ENCODE results near the gene IRS4.

The IRS4 gene

GRCh38 chrX:108712886-108713285, 23.5 kb downstream of the IRS4 start:
- H3K4me2 ChIP-seq (ENCODE audit: low read length): no peak overlapping the region
- no peak overlapping the region for H3K4me3 ChIP-seq (ENCODE audit: low read depth, low read length, poor library complexity, severe bottlenecking)
- no peak overlapping the region for H3K27ac ChIP-seq (ENCODE audit: low read depth, low read length, poor library complexity, severe bottlenecking)
- H3F3A ChIP-seq (ENCODE audit: insufficient read depth, low read length): no peaks in the 10 kb centered on the region
- H3K27me3 ChIP-seq (ENCODE audit: insufficient read depth, low read length): no peaks in the 10 kb centered on the region
- H4K20me1 ChIP-seq (ENCODE audit: insufficient read depth, low read length): no peaks in the 10 kb centered on the region
- no peak overlapping the region for H3K9ac ChIP-seq (ENCODE audit: low read length)
- no peaks in the 10 kb centered on the region for H3K4me1 ChIP-seq (ENCODE audit: insufficient read depth, low read length, severe bottlenecking)
- H3K9me3 ChIP-seq (ENCODE audit: low read length): no peaks in the 10 kb centered on the region
- H3K79me2 ChIP-seq (ENCODE audit: insufficient read depth, low read length): no peaks in the 10 kb centered on the region
- TF ChIP-seq EZH2 (IDR thresholded peaks at IDR 0.05; ENCODE audit: borderline replicate concordance, low read length) (no peak), CTCF (IDR thresholded peaks at IDR 0.05; ENCODE audit: low read length) (no peak)
- H3K9me2 ChIP-seq (ENCODE audit: low read depth, low read length): no peaks in the 10 kb centered on the region
- H3K36me3 ChIP-seq (ENCODE audit: insufficient read depth, low read length): no peaks in the 10 kb centered on the region
- H2AFZ ChIP-seq (ENCODE audit: low read length): no peak overlapping the region

GRCh38 chrX:108704839-108705238, 31.5 kb downstream of the IRS4 start:
- Histone ChIP-seq H3K4me2 (ENCODE audit: low read length) (no peak overlapping the region), H3F3A (ENCODE audit: insufficient read depth, low read length) (no peaks in the 10 kb centered on the region), H3K79me2 (ENCODE audit: insufficient read depth, low read length) (no peaks in the 10 kb centered on the region), H3K4me3 (ENCODE audit: low read depth, low read length, poor library complexity, severe bottlenecking) (no peak overlapping the region), H3K9ac (ENCODE audit: low read length) (no peak overlapping the region), H2AFZ (ENCODE audit: low read length) (no peak overlapping the region), H3K9me3 (ENCODE audit: low read length) (no peaks in the 10 kb centered on the region), H3K27ac (ENCODE audit: low read depth, low read length, poor library complexity, severe bottlenecking) (no peak overlapping the region), H3K36me3 (ENCODE audit: insufficient read depth, low read length) (no peaks in the 10 kb centered on the region), H3K4me1 (ENCODE audit: insufficient read depth, low read length, severe bottlenecking) (no peaks in the 10 kb centered on the region), H3K9me2 (ENCODE audit: low read depth, low read length) (no peaks in the 10 kb centered on the region), H4K20me1 (ENCODE audit: insufficient read depth, low read length) (no peaks in the 10 kb centered on the region), H3K27me3 (ENCODE audit: insufficient read depth, low read length) (no peaks in the 10 kb centered on the region)
- no peak for TF ChIP-seq EZH2 (IDR thresholded peaks at IDR 0.05; ENCODE audit: borderline replicate concordance, low read length)
- TF ChIP-seq CTCF (IDR thresholded peaks at IDR 0.05; ENCODE audit: low read length): no peak

DNA sequence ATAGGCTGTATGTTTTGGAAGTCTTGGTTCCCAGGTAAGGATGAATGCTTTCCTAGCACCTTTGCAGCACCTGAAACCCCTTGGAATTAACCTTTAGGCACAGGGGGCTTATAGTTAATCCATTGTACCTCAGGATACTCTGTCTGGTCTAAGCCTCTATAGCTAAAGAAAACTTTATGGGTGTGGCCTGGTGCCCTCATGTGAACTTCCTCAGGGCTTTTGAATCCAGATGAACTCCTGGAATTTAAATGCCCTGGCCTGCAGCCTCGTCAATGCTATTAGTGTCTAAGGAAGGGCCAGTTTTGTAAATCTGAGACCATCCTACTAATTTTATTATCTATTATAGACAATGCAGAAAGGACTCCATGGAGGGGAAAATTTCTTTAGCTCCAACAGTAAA, 33.8 kb downstream of the IRS4 start:
- Histone ChIP-seq H2AFZ (ENCODE audit: low read length) (no peak overlapping the region), H4K20me1 (ENCODE audit: insufficient read depth, low read length) (no peaks in the 10 kb centered on the region), H3K4me1 (ENCODE audit: insufficient read depth, low read length, severe bottlenecking) (no peaks in the 10 kb centered on the region), H3K27me3 (ENCODE audit: insufficient read depth, low read length) (no peaks in the 10 kb centered on the region), H3K4me2 (ENCODE audit: low read length) (no peak overlapping the region), H3K9me3 (ENCODE audit: low read length) (no peaks in the 10 kb centered on the region), H3K27ac (ENCODE audit: low read depth, low read length, poor library complexity, severe bottlenecking) (no peak overlapping the region), H3K9ac (ENCODE audit: low read length) (no peak overlapping the region), H3F3A (ENCODE audit: insufficient read depth, low read length) (no peaks in the 10 kb centered on the region), H3K4me3 (ENCODE audit: low read depth, low read length, poor library complexity, severe bottlenecking) (no peak overlapping the region), H3K9me2 (ENCODE audit: low read depth, low read length) (no peaks in the 10 kb centered on the region), H3K36me3 (ENCODE audit: insufficient read depth, low read length) (no peaks in the 10 kb centered on the region), H3K79me2 (ENCODE audit: insufficient read depth, low read length) (no peaks in the 10 kb centered on the region)
- TF ChIP-seq EZH2 (IDR thresholded peaks at IDR 0.05; ENCODE audit: borderline replicate concordance, low read length): no peak
- TF ChIP-seq CTCF (IDR thresholded peaks at IDR 0.05; ENCODE audit: low read length): no peak

All from OCI-LY1 (cell line).